A549 (cell line): Measurements from ENCODE around the gene NTRK1. TPM values are rescaled to one million over a fixed set of nuclear protein-coding genes. Genes with fewer than 3 reads are reported as not detected.

Source experiments
- ATAC-seq, 2 experiments: fragments of 200-7000 bp in 1 of 2; fragments of >200 bp in 1 of 2; cut with Nextera tagmentation in 1 of 2; cut with Tn5 transposase in 1 of 2; 3 replicates each; pipeline versions ENCODE4 v1.8.0 to v1.9.1; 2018 to 2020; ENCODE audit warnings: mild to moderate bottlenecking in 1 of 2, moderate library complexity in 1 of 2
- CTCF ChIA-PET: fragments of 300-600 bp; sonication (Branson Sonifier 250); formaldehyde crosslinking; extraction: SDS; loops from one replicate; lab custom pipeline; 2021; ENCODE audit warnings: antibody characterized with exemption, inconsistent platforms; lab: Yijun Ruan, JAX
- POLR2A ChIA-PET: fragments of 350-600 bp; formaldehyde crosslinking; extraction: SDS; loops from one replicate; lab custom pipeline; 2021; ENCODE audit warnings: antibody characterized with exemption, inconsistent platforms; lab: Yijun Ruan, JAX
- DNase-seq, 2 experiments: peaks; one replicate each; pipeline versions ENCODE4 v3.0.0 to v3.0.0-alpha.2; 2011 to 2016; ENCODE audit warnings: low read depth in 1 of 2, low spot score in 1 of 2
- FAIRE-seq: peaks from 2 replicates; lab custom pipeline; 2011; peaks lifted over from hg19 to GRCh38; lab: Jason Lieb, UNC
- H3K27ac ChIP-seq, 2 experiments: fragments of >200 bp; sonication (Bioruptor Twin); formaldehyde crosslinking; 3 replicates each; pipeline ENCODE4 v1.5.1; 2016 to 2017
- H3K4me1 ChIP-seq: fragments of >200 bp; sonication (Bioruptor Twin); formaldehyde crosslinking; 3 replicates; pipeline ENCODE4 v1.6.1; 2016
- H3K4me2 ChIP-seq: fragments of >200 bp; sonication (Bioruptor Twin); formaldehyde crosslinking; 3 replicates; pipeline ENCODE4 v1.6.1; 2016
- H3K4me3 ChIP-seq: fragments of >200 bp; sonication (Bioruptor Twin); formaldehyde crosslinking; 3 replicates; pipeline ENCODE4 v1.5.1; 2016
- H3K9me3 ChIP-seq: fragments of >200 bp; sonication (Bioruptor Twin); formaldehyde crosslinking; 3 replicates; pipeline ENCODE4 v1.6.1; 2016
- CBX8 ChIP-seq: fragments of 200-600 bp; sonication (generic); IDR thresholded peaks from 2 replicates; pipeline ENCODE4 v1.6.1; 2016
- CHD2 ChIP-seq: fragments of 150-350 bp; IDR thresholded peaks from 2 replicates; pipeline ENCODE4 v1.6.1; 2014; ENCODE audit warnings: low read length; ENCODE audit not compliant: partially characterized antibody
- EHF ChIP-seq: fragments of 250-450 bp; sonication (Bioruptor Pico); IDR thresholded peaks from 2 replicates; pipeline ENCODE4 v1.5.0; 2020; ENCODE audit warnings: mild to moderate bottlenecking
- EHMT2 ChIP-seq: fragments of 200-600 bp; sonication (generic); IDR thresholded peaks from 2 replicates; pipeline ENCODE4 v1.6.1; 2016; ENCODE audit warnings: antibody characterized with exemption, low read depth, mild to moderate bottlenecking, moderate library complexity
- FOXS1 ChIP-seq: fragments of 250-450 bp; sonication (Bioruptor Pico); IDR thresholded peaks from 2 replicates; pipeline ENCODE4 v1.5.0; 2020; ENCODE audit warnings: mild to moderate bottlenecking, moderate library complexity
- GATA3 ChIP-seq: IDR thresholded peaks from 2 replicates; pipeline ENCODE4 v1.6.1; 2012; ENCODE audit warnings: borderline replicate concordance
- HDAC2 ChIP-seq: fragments of 200-600 bp; sonication (generic); IDR thresholded peaks from 2 replicates; pipeline ENCODE4 v1.6.1; 2016
- HOXB5 ChIP-seq: fragments of 250-450 bp; sonication (Bioruptor Pico); IDR thresholded peaks from 2 replicates; pipeline ENCODE4 v1.5.0; 2020; ENCODE audit warnings: mild to moderate bottlenecking, moderate library complexity
- JUN ChIP-seq, 2 experiments: fragments of >200 bp; sonication (Bioruptor Twin); formaldehyde crosslinking; IDR thresholded peaks; 2 replicates in 1 of 2; 3 replicates in 1 of 2; pipeline ENCODE4 v1.6.1; 2016 to 2017
- MAFK ChIP-seq: fragments of 450-650 bp; IDR thresholded peaks from 2 replicates; pipeline ENCODE4 v1.6.1; 2014; ENCODE audit not compliant: partially characterized antibody
- NR3C1 ChIP-seq: fragments of >200 bp; sonication (Bioruptor Twin); formaldehyde crosslinking; IDR thresholded peaks from 3 replicates; pipeline ENCODE4 v1.6.1; 2017
- POLR2AphosphoS2 ChIP-seq: conservative IDR thresholded peaks from 2 replicates; pipeline ENCODE4 v1.6.1; 2012; ENCODE audit warnings: low read length, improper control_type of control experiment, inconsistent platforms
- RAD21 ChIP-seq, 2 experiments: fragments of >200 bp in 1 of 2; sonication (Bioruptor Twin) in 1 of 2; formaldehyde crosslinking in 1 of 2; IDR thresholded peaks in 1 of 2; conservative IDR thresholded peaks in 1 of 2; 2 replicates in 1 of 2; 3 replicates in 1 of 2; pipeline ENCODE4 v1.6.1; 2012 to 2018; ENCODE audit warnings: inconsistent platforms in 1 of 2
- SMC3 ChIP-seq: fragments of >200 bp; sonication (Bioruptor Twin); formaldehyde crosslinking; IDR thresholded peaks from 3 replicates; pipeline ENCODE4 v1.6.1; 2018; ENCODE audit warnings: inconsistent platforms
- TP53 ChIP-seq: fragments of 250-450 bp; sonication (Bioruptor Pico); IDR thresholded peaks from 2 replicates; pipeline ENCODE4 v1.5.0; 2021; ENCODE audit warnings: mild to moderate bottlenecking, moderate library complexity
- ZNF302 ChIP-seq: fragments of 250-450 bp; sonication (Bioruptor Pico); IDR thresholded peaks from 2 replicates; pipeline ENCODE4 v1.9.0; 2021; ENCODE audit warnings: inconsistent platforms, mild to moderate bottlenecking, moderate library complexity
- WGBS: methylation state at CpG from one replicate; pipeline ENCODE4 v1.1.6; 2017; ENCODE audit errors: missing lambda C conversion rate; 5-methylcytosine and 5-hydroxymethylcytosine counted together
- polyA plus RNA-seq, 4 experiments: library from polyadenylated mRNA; depleted of rRNA in 3 of 4; stranded (reverse); fragments of >200 nt; fragmentation: RNase III in 1 of 4; extraction: RNeasy Plus Mini Kit Qiagen cat#74134 plus additional on column Dnase treatment in 1 of 4; gene quantifications; 2 replicates in 3 of 4; 3 replicates in 1 of 4; pipeline ENCODE4 v1.2.3, GENCODE V29; 2011 to 2017
- TF ChIP-seq, protein P1 (sequence below): fragments of >200 bp; sonication (Bioruptor Twin); formaldehyde crosslinking; IDR thresholded peaks from 3 replicates; pipeline ENCODE4 v1.5.1; 2016
- TF ChIP-seq, protein P2 (sequence below): fragments of 200-600 bp; sonication (generic); IDR thresholded peaks from 2 replicates; pipeline ENCODE4 v1.6.1; 2016; ENCODE audit warnings: antibody characterized with exemption, mild to moderate bottlenecking, moderate library complexity
- TF ChIP-seq, protein P3 (sequence below): IDR thresholded peaks from 2 replicates; pipeline ENCODE4 v1.6.1; 2012; ENCODE audit warnings: low read depth, borderline replicate concordance
- TF ChIP-seq, protein P4 (sequence below): fragments of 150-350 bp; IDR thresholded peaks from 2 replicates; pipeline ENCODE4 v1.6.1; 2014; ENCODE audit warnings: low read depth, mild to moderate bottlenecking, low read length
- TF ChIP-seq, protein P5 (sequence below): fragments of 250-450 bp; sonication (Bioruptor Pico); IDR thresholded peaks from 2 replicates; pipeline ENCODE4 v1.5.0; 2020; ENCODE audit warnings: low read depth, mild to moderate bottlenecking, moderate library complexity

Gene NTRK1
- polyA plus RNA-seq, 2 of the 4 experiments (the other 2 are of a cell fraction): 0.05 to 0.18 TPM

DNA sequence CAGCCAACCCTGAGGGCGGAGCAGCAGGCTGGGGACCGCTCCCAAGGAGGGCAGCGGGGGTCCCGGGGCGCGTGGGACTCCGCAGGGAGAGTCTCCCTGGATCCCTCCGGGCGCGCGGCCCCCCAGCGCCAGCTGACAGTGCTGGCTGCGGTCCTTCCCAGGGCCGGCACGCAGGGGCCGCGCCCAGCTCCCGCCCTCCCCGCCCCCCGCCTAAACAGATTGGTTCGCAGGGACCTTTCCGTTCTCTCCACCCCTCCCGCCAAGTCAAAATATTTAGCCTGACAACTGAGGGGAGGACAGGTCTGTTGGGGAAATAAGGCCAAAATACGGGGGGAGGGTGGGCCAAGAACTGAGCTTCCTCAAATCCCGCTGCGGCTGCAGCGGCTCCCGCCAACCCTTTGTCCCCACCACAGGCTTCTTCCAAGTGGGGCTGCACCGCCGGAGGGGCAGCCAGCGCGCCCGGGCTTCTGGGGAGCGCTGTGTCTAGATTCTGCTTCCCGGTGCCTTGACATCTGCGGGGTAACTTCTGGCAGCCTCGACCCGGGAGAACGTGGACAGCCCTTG, 1.6 kb upstream of the NTRK1 start, which contains the start of gene INSRR (continued):
- no peak for TF ChIP-seq ZNF302
- no peak for TF ChIP-seq RAD21 (conservative IDR thresholded peaks at IDR 0.05 in 1 of 2, IDR thresholded peaks at IDR 0.05 in 1 of 2)
- TF ChIP-seq JUN (IDR thresholded peaks at IDR 0.05): no peak
- no peak for TF ChIP-seq GATA3

DNA sequence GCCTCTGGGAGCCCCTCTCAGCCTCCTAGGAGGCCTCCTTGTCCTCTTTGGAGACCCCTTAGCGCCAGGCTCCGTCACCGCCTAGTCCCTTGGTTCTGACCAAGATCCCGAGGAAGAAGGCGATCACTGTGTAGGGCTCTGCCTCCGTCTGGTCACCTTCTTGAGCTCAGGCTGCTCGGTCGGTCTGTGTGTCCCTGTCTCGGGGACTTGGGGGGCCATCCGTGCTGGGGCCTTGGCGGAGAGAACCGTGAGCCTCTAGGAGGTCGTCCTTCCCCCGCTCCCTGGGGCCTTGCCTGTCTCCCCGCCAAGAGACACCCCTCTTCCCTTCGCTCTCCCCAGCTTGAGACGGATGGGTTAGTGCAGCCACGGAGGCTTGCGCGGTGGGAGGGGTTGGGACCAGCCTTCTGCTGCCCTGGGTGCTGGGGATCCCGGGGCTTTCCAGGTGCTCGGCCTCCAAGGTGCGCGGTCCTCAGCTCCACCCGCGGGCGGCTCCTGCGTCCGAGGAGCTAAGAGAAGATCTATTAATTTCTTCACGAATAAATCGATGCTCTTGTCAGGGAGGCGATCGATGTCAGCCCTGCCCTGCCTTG, 1.0 kb upstream of the NTRK1 start:
- CTCF ChIA-PET: interaction anchor here (0.6 to 20.9 kb wide), 58 partner anchors 7 to 478 kb away, joined by 3 to 480 read pairs (median 6); partner anchors contain the start of genes HAPLN2, ISG20L2, LRRC71 and METTL25B
- H3K4me2 ChIP-seq: peak overlapping the region; percentile 94
- no peak for TF ChIP-seq CBX8
- TF ChIP-seq, protein P1, sequence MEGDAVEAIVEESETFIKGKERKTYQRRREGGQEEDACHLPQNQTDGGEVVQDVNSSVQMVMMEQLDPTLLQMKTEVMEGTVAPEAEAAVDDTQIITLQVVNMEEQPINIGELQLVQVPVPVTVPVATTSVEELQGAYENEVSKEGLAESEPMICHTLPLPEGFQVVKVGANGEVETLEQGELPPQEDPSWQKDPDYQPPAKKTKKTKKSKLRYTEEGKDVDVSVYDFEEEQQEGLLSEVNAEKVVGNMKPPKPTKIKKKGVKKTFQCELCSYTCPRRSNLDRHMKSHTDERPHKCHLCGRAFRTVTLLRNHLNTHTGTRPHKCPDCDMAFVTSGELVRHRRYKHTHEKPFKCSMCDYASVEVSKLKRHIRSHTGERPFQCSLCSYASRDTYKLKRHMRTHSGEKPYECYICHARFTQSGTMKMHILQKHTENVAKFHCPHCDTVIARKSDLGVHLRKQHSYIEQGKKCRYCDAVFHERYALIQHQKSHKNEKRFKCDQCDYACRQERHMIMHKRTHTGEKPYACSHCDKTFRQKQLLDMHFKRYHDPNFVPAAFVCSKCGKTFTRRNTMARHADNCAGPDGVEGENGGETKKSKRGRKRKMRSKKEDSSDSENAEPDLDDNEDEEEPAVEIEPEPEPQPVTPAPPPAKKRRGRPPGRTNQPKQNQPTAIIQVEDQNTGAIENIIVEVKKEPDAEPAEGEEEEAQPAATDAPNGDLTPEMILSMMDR: no peak
- no peak for TF ChIP-seq CHD2
- TF ChIP-seq TP53 (CRISPR knock-in tag): no peak
- no peak for TF ChIP-seq HOXB5 (CRISPR knock-in tag)
- TF ChIP-seq, all 56 proteins: peak for 0
- Histone ChIP-seq H3K27ac (peak overlapping the region in 1 of 2 experiments; percentile 59; a peak in 2 of 6 replicates), H3K9me3 (no peaks in the 10 kb centered on the region), H3K4me1 (peaks cover 8% of the 10 kb centered on the region; the same call in 1 of the 3 replicates), H3K4me3 (peak overlapping the region; percentile 46)
- peak in 1 of 2 experiments; percentile 24 for DNase-seq
- FAIRE-seq: no peak
- POLR2A ChIA-PET: interaction anchor here (1.0 to 1.4 kb wide), 6 partner anchors 47 to 131 kb away, joined by 3 to 10 read pairs (median 4); partner anchors contain the start of genes ISG20L2, METTL25B, MRPL24 and PRCC
- WGBS: 7% methylated on average over 22 of the region's 33 CpGs
- ATAC-seq: peak; percentile 19 to 63; a peak in 3 of 6 replicates

DNA sequence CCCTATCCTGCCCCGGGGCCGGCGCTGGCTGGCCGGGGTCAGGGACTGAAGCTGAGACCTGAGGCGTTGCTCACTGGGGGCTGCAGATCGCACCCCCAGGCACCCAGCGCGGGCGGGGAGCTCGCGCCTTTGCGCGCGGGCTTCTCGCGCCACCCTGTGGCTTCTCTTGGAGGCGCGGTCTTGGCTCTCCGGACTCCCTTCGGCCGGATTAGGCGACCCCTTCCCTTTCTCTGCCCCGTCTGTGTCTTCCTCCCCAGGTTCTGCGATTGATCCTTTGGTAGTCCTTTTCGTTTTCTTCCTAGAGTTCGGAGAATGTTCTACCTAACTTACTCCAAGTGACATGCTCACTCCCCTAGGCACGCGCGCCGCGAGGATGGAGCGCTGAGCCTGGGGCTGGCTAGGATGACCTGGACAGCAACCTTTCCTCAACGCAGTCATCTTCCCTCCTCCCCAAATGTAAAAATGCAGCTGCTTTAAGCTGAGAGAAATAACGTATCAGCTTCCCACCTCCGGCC, 495 bp upstream of the NTRK1 start:
- ATAC-seq (peak; percentile 73 to 87), DNase-seq (peak; percentile 48 to 70), FAIRE-seq (no peak)
- POLR2A ChIA-PET: interaction anchor here (1.0 to 1.4 kb wide), 7 partner anchors 30 to 132 kb away, joined by 3 to 10 read pairs (median 4); partner anchors contain the start of genes ISG20L2, METTL25B, MRPL24 and PRCC
- H3K4me1 ChIP-seq: peaks cover 8% of the 10 kb centered on the region; the same call in 1 of the 3 replicates
- peak overlapping the region in 1 of 2 experiments; percentile 59; a peak in 3 of 6 replicates for H3K27ac ChIP-seq
- CTCF ChIA-PET: interaction anchor here (0.6 to 20.9 kb wide), 65 partner anchors 7 to 479 kb away, joined by 3 to 480 read pairs (median 5); partner anchors contain the start of genes HAPLN2, ISG20L2, LRRC71 and METTL25B
- H3K9me3 ChIP-seq: no peaks in the 10 kb centered on the region
- peak overlapping the region; percentile 94 for H3K4me2 ChIP-seq
- H3K4me3 ChIP-seq: peak overlapping the region; percentile 46
- WGBS: 3% methylated on average over 27 of the region's 35 CpGs
- TF ChIP-seq, protein P2, sequence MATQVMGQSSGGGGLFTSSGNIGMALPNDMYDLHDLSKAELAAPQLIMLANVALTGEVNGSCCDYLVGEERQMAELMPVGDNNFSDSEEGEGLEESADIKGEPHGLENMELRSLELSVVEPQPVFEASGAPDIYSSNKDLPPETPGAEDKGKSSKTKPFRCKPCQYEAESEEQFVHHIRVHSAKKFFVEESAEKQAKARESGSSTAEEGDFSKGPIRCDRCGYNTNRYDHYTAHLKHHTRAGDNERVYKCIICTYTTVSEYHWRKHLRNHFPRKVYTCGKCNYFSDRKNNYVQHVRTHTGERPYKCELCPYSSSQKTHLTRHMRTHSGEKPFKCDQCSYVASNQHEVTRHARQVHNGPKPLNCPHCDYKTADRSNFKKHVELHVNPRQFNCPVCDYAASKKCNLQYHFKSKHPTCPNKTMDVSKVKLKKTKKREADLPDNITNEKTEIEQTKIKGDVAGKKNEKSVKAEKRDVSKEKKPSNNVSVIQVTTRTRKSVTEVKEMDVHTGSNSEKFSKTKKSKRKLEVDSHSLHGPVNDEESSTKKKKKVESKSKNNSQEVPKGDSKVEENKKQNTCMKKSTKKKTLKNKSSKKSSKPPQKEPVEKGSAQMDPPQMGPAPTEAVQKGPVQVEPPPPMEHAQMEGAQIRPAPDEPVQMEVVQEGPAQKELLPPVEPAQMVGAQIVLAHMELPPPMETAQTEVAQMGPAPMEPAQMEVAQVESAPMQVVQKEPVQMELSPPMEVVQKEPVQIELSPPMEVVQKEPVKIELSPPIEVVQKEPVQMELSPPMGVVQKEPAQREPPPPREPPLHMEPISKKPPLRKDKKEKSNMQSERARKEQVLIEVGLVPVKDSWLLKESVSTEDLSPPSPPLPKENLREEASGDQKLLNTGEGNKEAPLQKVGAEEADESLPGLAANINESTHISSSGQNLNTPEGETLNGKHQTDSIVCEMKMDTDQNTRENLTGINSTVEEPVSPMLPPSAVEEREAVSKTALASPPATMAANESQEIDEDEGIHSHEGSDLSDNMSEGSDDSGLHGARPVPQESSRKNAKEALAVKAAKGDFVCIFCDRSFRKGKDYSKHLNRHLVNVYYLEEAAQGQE: no peak
- TF ChIP-seq EHMT2: no peak
- TF ChIP-seq TP53 (CRISPR knock-in tag): no peak
- TF ChIP-seq, protein P1: peak; percentile 96
- TF ChIP-seq FOXS1 (CRISPR knock-in tag): no peak
- TF ChIP-seq MAFK: no peak
- TF ChIP-seq EHF (CRISPR knock-in tag): no peak
- TF ChIP-seq HDAC2: no peak
- TF ChIP-seq, protein P3, sequence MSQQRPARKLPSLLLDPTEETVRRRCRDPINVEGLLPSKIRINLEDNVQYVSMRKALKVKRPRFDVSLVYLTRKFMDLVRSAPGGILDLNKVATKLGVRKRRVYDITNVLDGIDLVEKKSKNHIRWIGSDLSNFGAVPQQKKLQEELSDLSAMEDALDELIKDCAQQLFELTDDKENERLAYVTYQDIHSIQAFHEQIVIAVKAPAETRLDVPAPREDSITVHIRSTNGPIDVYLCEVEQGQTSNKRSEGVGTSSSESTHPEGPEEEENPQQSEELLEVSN: 0 out of 2 replicates have a peak, but pooled peaks have one; percentile 34
- TF ChIP-seq, protein P4, sequence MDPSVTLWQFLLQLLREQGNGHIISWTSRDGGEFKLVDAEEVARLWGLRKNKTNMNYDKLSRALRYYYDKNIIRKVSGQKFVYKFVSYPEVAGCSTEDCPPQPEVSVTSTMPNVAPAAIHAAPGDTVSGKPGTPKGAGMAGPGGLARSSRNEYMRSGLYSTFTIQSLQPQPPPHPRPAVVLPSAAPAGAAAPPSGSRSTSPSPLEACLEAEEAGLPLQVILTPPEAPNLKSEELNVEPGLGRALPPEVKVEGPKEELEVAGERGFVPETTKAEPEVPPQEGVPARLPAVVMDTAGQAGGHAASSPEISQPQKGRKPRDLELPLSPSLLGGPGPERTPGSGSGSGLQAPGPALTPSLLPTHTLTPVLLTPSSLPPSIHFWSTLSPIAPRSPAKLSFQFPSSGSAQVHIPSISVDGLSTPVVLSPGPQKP: no peak
- peak; percentile 92 for TF ChIP-seq SMC3
- no peak for TF ChIP-seq ZNF302
- TF ChIP-seq POLR2AphosphoS2: no peak
- no peak for TF ChIP-seq NR3C1
- TF ChIP-seq, protein P5, sequence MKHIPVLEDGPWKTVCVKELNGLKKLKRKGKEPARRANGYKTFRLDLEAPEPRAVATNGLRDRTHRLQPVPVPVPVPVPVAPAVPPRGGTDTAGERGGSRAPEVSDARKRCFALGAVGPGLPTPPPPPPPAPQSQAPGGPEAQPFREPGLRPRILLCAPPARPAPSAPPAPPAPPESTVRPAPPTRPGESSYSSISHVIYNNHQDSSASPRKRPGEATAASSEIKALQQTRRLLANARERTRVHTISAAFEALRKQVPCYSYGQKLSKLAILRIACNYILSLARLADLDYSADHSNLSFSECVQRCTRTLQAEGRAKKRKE (CRISPR knock-in tag): no peak
